GM15510 (cell line): ENCODE results near the gene SNAPC2.

ENCODE experiments used
- POLR2A ChIP-seq: IDR thresholded peaks from 3 replicates; pipeline ENCODE4 v1.6.1; 2011; ENCODE audit warnings: borderline replicate concordance; ENCODE audit not compliant: insufficient read length; ENCODE audit errors: extremely low read depth

The SNAPC2 gene

DNA sequence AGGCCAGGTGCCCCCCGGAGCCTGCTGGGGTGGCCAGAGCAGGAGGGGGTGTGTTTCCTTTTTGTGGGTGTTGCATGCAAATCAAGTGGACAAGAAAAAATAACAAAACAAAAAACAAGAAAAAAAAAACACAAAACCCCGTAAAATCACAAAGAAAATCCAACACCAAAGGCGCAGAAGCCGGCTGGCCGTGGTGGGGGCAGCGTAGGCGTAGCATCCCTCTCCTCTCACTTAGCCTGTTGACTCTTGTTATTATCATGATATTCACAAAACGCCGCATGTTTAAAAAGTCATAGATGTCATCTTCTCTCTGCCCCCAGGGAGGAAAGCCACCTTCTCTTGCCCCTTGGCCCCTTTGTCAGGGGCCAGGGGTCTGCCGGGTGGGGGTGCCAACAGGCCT is 6.5 kb upstream of the SNAPC2 start:
- TF ChIP-seq POLR2A: no peak

DNA sequence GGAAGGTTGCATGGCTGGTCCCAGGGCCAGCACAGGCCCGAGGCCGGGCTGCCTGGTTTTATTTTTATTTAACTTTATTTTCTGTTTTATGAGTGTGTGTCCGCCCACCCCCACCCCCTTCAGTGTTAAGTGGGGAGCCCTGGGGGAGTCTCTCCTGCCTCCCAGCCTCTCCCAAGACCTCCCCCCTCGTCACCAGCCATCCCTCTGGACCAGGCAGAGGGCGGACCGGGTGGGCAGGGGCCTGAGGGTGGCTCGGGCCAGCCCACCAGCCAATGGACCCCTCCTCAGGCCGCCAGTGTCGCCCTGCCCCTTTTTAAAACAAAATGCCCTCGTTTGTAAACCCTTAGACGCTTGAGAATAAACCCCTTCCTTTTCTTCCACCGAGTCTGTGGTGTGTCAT is 6.0 kb upstream of the SNAPC2 start:
- TF ChIP-seq POLR2A: no peak

DNA sequence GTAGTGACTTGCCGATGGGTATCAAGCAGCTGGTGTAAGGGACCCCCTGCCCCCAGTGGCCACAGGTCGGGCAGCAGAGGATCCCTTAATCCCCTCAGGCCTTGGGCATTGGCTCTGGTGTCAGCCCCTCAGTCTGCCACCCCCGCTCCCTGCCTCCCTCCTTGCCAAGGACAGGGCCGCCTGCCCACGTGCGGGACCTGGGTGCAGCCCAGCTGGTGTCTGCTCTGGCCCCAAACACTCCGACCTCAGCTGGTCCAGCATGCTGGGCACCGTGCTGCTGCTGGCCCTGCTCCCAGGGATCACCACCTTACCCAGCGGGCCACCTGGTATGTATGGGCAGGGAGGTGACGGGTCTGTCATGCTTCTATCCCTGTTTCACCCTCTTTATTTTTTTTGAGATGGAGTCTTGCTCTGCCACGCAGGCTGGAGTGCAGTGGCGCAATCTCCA is 5.5 kb upstream of the SNAPC2 start, which contains the start of gene TGFBR3L:
TSS of gene TGFBR3L (plus strand) at position 233 of the 448 bp plus-strand sequence.
- TF ChIP-seq POLR2A: no peak

DNA sequence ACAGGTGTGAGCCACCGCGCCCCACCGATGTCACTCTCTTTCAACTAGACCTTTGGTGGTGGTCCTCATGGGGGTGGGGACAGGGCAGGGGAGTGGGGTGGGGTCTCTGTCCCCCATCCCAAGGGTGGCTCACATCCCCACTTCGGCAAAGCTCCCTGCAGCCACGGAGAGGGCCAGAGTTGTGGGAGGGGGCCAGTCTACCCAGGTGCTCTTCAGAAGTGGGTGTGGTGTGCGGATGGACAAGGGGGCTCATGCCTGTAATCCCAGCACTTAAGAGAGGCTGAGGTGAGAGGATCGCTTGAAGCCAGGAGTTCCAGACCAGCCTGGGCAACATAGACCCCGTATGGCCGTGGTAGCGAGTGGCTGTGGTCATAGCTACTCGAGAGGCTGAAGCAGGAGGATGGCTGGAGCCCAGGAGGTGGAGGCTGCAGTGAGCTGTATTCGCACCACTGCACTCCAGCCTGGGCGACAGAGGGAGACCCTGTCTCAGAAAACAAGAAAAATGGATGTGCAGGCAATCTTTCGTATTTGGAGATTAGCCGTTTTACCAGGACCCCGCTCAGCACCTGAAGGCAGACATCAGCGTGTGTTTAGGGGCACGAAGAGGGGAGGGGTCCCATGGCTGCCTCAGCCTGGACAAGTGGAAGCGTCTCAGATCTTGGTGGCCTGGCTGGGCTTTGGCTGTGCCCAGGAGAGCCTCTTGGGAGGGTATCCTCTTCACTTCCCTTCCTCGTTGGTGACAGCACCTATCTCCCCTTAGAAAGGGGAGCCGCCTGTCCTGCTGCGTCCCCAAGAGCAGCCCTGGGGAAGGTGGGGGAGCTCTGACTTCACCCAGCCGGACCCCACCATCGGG is 4.7 kb upstream of the SNAPC2 start:
- TF ChIP-seq POLR2A: no peak

DNA sequence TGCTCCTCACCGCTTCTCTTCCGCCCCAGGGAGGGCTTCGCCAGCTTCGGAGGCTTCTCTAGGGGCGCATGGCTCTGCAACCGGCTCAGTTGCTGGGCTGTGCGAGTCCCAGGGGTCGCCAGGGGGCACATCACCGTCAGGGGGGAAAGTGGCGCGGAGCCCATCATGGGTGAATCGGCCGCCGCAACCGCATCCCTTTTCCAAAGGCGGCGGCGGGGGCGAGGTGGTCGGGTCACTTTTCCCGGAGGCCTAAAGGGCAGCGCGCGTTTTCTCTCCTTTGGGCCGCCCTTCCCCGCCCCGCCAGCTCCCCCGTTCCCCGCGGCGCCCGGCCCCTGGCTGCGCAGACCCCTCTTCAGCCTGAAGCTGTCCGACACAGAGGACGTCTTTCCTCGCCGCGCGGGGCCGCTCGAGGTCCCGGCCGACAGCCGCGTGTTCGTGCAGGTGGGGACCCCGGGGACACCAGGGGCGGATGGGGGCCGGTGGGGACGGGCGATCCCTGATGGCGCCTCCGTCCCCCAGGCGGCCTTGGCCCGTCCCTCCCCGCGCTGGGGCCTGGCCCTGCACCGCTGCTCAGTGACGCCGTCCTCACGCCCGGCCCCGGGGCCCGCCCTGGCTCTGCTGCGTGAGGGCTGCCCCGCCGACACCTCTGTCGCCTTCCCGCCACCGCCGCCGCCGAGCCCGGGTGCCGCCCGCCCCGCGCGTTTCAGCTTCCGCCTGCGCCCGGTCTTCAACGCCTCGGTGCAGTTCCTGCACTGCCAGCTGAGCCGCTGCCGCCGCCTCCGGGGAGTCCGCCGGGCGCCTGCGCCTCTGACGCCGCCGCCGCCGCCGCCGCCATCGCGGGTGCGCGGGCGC is 3.8 kb upstream of the SNAPC2 start:
- no peak for TF ChIP-seq POLR2A

DNA sequence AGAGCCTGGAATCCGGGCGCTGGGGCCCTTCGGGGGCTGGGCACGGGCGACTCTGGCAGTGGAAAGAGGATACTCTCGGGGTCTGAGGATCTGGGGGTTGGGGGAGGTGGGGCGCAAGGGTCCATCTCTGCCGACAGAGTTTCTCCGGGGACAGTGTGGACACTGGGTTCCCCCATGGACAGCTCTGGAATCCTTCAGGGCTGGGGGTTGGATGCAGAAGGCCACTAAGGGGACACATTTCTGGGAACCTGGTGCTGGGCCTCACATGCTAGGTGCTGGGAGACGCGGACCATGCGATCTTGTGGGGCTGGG is 3.2 kb upstream of the SNAPC2 start:
- TF ChIP-seq POLR2A: no peak

DNA sequence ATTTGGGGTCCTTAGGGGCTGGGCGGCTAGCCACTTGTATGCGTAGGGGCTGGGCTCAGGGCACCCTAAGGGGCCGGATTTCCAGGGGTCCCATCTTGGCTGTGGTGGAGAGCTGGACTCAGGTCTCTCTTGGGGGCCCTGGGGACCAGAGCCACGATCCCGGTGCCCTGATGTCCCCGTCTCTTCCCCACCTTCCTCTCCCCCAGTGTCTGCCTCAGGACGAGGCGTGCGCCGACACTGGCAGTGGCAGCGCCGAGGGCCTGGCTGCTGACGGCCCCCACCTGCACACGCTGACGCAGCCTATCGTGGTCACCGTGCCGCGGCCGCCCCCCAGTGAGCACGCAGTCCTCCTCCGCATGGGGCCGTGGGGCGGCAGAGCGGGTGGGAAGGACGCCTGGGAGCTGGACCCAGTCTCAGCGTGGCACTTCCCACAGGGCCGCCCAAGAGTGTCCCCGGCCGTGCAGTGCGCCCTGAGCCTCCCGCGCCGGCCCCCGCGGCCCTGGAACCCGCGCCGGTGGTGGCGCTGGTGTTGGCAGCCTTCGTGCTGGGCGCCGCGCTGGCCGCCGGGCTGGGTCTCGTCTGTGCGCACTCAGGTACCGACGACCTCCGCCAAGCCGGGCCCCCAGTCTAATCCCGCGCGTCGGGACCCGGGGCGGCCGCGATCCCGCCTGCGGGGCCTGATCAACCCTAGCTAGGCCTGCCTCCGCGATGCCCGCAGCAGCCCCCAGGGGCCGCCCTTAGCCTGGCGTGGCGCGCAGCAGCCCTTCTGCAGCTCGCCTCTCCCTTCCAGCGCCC is 2.7 kb upstream of the SNAPC2 start:
- no peak for TF ChIP-seq POLR2A

DNA sequence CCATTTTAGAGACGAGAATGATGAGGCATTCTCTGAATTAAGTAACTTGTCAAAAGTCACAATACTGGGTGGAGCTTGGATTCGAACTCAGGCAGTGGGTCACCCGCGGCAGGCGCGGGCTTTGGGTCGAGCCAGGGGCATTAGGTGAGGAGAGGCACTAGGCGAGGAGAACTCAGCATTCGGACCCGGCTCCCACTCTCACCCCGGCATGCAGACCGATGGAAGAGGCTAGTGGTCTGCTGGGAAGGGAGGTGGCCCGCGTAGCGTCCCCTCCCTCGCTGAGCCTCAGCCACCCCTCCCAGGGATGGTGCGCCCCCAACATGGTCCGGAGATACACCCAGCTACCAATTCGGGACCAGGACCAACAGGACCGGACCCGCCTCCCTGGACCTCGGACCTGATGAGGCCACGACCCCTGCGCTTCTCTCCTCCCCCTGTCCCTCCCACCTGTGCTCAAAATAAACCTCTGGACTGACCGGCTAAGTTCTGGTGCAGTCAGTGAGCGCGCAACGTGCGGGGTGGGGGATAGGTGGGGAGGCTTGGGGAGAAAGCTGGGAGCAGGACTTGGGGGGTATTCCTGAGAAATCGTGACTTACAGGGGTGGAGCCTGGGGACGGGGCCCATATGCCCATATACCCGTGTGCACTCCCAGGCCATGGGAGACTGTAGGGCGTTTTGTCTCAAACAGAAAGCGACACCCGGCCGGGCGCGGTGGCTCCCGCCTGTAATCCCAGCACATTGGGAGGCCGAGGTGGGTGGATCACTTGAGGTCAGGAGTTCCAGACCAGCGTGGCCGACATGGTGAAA is 1.3 kb upstream of the SNAPC2 start:
- no peak for TF ChIP-seq POLR2A

DNA sequence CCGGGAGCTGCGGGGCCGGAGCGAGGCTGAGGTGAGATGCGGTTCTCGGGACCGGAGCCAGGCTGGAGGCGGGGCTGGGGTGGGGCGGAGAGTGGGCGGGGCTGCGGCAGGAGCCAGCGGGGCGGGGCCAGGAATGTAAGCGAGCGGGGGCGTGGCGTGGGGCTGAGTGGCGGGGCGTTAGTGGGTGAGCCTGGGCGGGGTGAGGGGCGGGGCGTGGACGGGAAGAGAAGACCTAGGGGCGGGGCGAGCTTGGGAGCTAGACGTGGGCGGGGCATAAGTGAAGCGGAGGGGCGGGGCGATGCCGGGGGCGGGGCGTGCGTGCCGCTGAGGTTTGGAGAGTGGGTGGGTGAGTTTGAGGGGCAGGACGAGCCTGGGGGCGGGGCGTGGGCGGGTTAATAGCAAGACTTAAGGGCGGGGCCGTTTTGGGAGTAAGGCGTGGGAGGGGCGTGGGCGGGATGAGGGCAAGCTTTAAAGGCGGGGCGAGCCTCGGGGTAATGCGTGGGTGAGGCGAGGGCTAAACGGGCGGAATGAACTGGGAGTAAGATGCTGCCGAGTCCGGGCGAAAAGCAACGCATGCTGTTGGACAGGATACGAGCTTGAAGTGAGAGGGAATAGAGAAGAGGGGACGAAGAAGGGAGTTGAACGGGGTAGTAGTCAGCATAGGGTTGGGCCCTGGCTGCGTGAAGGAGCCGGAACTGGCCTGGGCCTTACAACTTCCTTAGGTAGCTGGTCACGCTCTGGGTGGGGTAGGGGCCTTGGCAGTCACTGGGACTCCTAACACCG is 572 bp downstream of the SNAPC2 start:
- TF ChIP-seq POLR2A: peak; percentile 23

DNA sequence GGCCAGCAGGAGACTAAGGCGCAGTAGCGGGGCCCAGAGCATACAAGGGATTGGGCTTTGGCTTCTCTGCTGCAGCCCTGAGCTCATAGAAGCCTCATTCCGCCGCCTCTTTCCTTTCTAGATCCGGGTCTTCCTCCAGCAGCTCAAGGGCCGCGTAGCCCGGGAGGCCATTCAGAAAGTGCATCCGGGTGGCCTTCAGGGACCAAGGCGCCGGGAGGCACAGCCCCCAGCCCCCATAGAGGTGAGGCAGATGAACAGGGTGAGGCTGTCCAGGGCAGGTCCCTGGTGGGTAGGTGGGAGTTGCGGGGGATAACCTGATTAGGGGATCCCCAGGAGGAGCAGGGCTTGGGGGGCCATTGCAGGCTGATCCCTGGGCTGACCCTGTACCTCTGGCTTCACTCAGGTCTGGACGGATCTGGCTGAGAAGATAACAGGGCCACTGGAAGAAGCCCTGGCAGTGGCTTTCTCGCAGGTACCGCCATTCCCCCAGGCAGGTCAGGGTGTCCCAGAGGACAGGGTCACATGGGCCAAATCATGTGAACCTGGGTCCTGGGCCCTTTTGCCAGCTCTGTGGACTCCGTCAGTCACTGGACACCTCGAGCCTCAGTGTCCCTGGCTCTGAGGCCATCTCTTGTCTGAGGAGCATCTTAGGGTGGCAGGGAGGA is 1.3 kb downstream of the SNAPC2 start:
- TF ChIP-seq POLR2A: no peak

DNA sequence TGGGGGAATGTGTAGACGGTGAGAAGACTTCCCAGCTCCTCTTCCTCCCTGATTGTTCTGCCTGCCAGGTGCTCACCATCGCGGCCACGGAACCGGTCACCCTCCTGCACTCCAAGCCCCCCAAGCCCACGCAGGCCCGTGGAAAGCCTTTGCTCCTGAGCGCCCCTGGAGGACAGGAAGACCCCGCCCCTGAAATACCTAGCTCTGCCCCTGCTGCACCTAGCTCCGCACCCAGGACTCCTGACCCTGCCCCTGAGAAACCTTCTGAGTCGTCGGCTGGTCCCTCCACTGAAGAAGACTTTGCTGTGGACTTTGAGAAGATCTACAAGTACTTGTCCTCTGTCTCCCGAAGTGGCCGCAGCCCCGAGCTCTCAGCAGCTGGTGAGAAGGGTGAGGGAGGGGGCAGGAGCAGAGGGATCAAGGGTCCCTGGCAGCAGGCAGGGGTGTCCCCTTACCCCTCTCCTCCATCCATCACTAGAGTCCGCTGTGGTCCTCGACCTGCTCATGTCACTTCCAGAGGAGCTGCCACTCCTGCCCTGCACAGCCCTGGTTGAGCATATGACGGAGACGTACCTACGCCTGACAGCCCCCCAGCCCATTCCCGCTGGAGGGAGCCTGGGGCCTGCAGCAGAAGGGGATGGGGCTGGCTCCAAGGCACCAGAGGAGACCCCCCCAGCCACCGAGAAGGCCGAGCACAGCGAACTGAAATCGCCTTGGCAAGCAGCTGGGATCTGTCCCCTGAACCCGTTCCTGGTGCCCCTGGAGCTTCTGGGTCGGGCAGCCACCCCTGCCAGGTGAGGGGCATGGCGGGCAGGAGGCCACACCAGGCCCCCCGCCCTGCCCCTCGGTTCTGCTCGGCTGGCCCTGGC is 2.1 kb downstream of the SNAPC2 start:
- TF ChIP-seq POLR2A: no peak

DNA sequence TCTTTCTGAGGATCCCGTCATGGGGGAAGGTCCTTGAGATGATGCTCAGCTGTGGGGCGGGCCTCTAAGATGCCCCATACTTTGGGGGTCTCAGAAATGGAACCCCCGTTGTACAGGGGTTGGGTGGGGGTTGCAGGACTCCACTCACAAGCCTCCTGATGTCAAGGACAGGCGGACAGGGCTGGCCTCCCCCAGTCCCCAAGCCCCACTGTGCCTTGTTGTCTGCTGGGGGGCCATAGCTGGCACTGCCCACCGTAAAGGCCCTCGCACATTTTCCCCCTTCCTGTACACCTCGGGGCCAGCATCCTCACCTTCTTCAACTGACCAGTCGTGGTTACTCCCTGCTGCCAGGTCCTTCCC is 2.7 kb downstream of the SNAPC2 start:
- no peak for TF ChIP-seq POLR2A
